Measurements from ENCODE around the gene LYAR. TPM values are rescaled to one million over a fixed set of nuclear protein-coding genes. Genes with fewer than 3 reads are reported as not detected.

LYAR gene
- total RNA-seq, 1 donor from 2014 or later: 7.5 TPM

Other genes with a start within 250 kb of the LYAR start
- 1.5 TPM for gene OTOP1, start 63.2 kb downstream of the LYAR start, total RNA-seq
- gene TMEM128, start 41.9 kb downstream of the LYAR start, total RNA-seq: 18.0 TPM
- gene ZBTB49, start 97 bp upstream of the LYAR start, total RNA-seq: 9.7 TPM
- gene NSG1, start 96.9 kb upstream of the LYAR start, total RNA-seq: 2.4 TPM

All from tongue (tissue), 1 donor.